ENCODE data around the gene TSPYL1.

DNA sequence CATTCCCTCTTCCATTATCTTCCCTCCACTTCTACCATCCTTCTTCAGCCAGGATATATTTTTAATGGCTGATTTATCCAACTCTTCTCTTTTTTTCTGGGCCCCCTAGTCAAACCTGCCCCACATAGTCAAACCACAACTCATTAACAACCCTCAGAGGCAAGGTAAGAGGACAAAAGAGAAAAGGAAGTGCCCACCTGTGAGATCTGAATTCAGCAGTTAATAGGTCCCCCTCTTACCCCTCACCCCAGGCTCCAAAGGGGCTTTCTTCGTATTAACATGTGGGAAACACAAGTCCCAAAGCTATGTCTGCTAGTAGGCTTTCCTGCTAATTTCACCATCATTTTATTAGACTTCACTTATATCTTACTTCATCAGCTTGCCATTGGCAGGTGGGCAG is 44.1 kb upstream of the TSPYL1 start:
- no peak for TF ChIP-seq EZH2 (IDR thresholded peaks at IDR 0.05; ENCODE audit: low read length, unreplicated experiment)
- TF ChIP-seq, protein P1, sequence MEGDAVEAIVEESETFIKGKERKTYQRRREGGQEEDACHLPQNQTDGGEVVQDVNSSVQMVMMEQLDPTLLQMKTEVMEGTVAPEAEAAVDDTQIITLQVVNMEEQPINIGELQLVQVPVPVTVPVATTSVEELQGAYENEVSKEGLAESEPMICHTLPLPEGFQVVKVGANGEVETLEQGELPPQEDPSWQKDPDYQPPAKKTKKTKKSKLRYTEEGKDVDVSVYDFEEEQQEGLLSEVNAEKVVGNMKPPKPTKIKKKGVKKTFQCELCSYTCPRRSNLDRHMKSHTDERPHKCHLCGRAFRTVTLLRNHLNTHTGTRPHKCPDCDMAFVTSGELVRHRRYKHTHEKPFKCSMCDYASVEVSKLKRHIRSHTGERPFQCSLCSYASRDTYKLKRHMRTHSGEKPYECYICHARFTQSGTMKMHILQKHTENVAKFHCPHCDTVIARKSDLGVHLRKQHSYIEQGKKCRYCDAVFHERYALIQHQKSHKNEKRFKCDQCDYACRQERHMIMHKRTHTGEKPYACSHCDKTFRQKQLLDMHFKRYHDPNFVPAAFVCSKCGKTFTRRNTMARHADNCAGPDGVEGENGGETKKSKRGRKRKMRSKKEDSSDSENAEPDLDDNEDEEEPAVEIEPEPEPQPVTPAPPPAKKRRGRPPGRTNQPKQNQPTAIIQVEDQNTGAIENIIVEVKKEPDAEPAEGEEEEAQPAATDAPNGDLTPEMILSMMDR (conservative IDR thresholded peaks at IDR 0.05; ENCODE audit: low read depth, low read length), result no peak
- no peak for TF ChIP-seq EZH2phosphoT487 (IDR thresholded peaks at IDR 0.05; ENCODE audit: borderline replicate concordance, low read length)

All from PC-3 (cell line).